ENCODE measurements around the gene MEF2D.

MEF2D gene

DNA sequence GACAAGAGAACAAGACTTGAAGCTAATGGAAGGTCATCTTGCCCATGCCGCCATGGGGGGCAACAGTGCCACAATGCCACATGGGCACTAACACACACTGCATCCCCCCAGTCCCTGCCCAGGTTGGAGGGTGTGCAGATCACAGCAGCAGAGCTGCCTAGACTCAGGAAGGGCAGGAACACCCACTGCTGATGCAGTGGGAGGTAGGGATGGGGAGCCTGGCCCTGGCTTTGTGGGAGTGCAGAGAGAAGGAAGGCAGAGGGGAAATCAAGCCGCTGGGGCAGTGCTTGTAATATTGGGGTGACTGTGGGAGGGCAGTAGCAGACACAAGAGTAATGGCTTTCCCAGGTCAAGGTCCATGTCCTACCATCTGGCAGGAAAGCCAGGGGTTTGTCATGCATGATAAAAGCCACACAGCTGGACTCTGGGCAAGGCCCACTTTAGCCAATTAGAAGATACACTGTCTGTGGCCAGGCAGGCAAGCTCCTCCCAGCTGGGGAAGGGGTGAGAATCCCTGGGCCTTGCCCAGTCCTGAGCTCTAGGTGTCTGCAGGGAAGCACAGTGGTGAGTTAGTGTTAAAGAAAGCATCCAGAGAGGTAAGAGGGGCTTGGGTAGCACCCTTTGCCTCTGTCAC lies 25.4 kb upstream of the MEF2D start:
- TF ChIP-seq, protein P1, sequence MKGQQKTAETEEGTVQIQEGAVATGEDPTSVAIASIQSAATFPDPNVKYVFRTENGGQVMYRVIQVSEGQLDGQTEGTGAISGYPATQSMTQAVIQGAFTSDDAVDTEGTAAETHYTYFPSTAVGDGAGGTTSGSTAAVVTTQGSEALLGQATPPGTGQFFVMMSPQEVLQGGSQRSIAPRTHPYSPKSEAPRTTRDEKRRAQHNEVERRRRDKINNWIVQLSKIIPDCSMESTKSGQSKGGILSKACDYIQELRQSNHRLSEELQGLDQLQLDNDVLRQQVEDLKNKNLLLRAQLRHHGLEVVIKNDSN (IDR thresholded peaks at IDR 0.05) = no peak
- TF ChIP-seq ZBTB7A (IDR thresholded peaks at IDR 0.05; ENCODE audit: low read depth) (no peak), RAD21 (IDR thresholded peaks at IDR 0.05; ENCODE audit: low read depth) (no peak), CREB1 (IDR thresholded peaks at IDR 0.05; ENCODE audit: low read depth) (no peak), CEBPB (IDR thresholded peaks at IDR 0.05) (no peak), EGR1 (IDR thresholded peaks at IDR 0.05) (no peak), TEAD4 (IDR thresholded peaks at IDR 0.05) (no peak), EP300 (IDR thresholded peaks at IDR 0.05; ENCODE audit: borderline replicate concordance) (no peak), TCF12 (IDR thresholded peaks at IDR 0.05; ENCODE audit: low read depth) (no peak), TAF1 (IDR thresholded peaks at IDR 0.05; ENCODE audit: low read depth) (no peak), YY1 (IDR thresholded peaks at IDR 0.05; ENCODE audit: low read depth) (no peak), NFIC (IDR thresholded peaks at IDR 0.05) (no peak), FOXM1 (IDR thresholded peaks at IDR 0.05; ENCODE audit: borderline replicate concordance, low read depth) (no peak)
- TF ChIP-seq, protein P2, sequence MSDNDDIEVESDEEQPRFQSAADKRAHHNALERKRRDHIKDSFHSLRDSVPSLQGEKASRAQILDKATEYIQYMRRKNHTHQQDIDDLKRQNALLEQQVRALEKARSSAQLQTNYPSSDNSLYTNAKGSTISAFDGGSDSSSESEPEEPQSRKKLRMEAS (IDR thresholded peaks at IDR 0.05) = no peak
- TF ChIP-seq, protein P3, sequence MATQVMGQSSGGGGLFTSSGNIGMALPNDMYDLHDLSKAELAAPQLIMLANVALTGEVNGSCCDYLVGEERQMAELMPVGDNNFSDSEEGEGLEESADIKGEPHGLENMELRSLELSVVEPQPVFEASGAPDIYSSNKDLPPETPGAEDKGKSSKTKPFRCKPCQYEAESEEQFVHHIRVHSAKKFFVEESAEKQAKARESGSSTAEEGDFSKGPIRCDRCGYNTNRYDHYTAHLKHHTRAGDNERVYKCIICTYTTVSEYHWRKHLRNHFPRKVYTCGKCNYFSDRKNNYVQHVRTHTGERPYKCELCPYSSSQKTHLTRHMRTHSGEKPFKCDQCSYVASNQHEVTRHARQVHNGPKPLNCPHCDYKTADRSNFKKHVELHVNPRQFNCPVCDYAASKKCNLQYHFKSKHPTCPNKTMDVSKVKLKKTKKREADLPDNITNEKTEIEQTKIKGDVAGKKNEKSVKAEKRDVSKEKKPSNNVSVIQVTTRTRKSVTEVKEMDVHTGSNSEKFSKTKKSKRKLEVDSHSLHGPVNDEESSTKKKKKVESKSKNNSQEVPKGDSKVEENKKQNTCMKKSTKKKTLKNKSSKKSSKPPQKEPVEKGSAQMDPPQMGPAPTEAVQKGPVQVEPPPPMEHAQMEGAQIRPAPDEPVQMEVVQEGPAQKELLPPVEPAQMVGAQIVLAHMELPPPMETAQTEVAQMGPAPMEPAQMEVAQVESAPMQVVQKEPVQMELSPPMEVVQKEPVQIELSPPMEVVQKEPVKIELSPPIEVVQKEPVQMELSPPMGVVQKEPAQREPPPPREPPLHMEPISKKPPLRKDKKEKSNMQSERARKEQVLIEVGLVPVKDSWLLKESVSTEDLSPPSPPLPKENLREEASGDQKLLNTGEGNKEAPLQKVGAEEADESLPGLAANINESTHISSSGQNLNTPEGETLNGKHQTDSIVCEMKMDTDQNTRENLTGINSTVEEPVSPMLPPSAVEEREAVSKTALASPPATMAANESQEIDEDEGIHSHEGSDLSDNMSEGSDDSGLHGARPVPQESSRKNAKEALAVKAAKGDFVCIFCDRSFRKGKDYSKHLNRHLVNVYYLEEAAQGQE (IDR thresholded peaks at IDR 0.05; ENCODE audit: low read depth) = no peak

DNA sequence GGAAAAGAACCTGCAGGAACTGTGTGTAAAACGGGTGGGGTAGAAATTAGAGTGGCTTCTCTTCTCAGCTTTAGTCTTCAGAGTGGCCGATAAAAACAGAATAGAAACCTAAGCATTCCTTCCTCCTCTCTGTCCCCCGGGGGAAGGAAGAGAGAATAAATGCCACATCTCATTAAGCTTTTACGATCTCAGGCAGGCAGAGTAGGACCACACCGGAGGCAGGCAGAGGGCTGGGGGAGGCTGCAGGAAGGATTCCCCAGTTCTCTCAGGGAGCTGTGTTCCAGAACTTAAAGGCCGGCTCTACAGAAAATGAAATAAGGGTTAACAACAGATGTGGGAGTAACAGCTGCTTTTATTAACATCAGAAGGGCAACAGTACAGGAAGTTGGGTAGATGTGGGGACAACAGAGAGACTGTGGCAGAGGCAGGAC lies 24.5 kb upstream of the MEF2D start:
- TF ChIP-seq, protein P2 (IDR thresholded peaks at IDR 0.05) = no peak
- no peak for TF ChIP-seq TEAD4 (IDR thresholded peaks at IDR 0.05)

DNA sequence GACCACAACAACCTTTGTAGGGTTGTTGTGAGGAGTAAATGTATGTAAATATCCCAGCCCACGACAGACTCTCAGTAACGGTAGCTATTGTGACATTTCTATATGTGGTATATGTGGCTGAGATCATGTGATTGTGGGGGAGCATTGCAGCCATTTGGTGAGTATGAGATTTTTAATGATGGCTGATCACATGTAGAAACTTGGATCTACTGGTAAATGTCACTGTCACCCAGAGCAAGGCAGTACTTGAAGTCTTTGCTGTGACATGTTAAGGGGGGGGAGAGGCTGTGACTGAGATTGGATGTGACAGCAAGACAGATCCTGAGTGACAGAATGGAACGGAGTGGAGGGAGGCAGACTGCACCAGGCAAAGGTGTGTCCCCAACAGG lies 23.9 kb upstream of the MEF2D start:
- no peak for TF ChIP-seq RAD21 (IDR thresholded peaks at IDR 0.05; ENCODE audit: low read depth)
- TF ChIP-seq TAF1 (IDR thresholded peaks at IDR 0.05; ENCODE audit: low read depth) = no peak
- no peak for TF ChIP-seq NFIC (IDR thresholded peaks at IDR 0.05)
- TF ChIP-seq TEAD4 (IDR thresholded peaks at IDR 0.05) = no peak
- no peak for TF ChIP-seq CEBPB (IDR thresholded peaks at IDR 0.05)
- no peak for TF ChIP-seq YY1 (IDR thresholded peaks at IDR 0.05; ENCODE audit: low read depth)
- no peak for TF ChIP-seq EGR1 (IDR thresholded peaks at IDR 0.05)
- no peak for TF ChIP-seq TCF12 (IDR thresholded peaks at IDR 0.05; ENCODE audit: low read depth)
- TF ChIP-seq EP300 (IDR thresholded peaks at IDR 0.05; ENCODE audit: borderline replicate concordance) = no peak
- TF ChIP-seq, protein P2 (IDR thresholded peaks at IDR 0.05) = no peak
- TF ChIP-seq FOXM1 (IDR thresholded peaks at IDR 0.05; ENCODE audit: borderline replicate concordance, low read depth) = no peak
- TF ChIP-seq ZBTB7A (IDR thresholded peaks at IDR 0.05; ENCODE audit: low read depth) = no peak

DNA sequence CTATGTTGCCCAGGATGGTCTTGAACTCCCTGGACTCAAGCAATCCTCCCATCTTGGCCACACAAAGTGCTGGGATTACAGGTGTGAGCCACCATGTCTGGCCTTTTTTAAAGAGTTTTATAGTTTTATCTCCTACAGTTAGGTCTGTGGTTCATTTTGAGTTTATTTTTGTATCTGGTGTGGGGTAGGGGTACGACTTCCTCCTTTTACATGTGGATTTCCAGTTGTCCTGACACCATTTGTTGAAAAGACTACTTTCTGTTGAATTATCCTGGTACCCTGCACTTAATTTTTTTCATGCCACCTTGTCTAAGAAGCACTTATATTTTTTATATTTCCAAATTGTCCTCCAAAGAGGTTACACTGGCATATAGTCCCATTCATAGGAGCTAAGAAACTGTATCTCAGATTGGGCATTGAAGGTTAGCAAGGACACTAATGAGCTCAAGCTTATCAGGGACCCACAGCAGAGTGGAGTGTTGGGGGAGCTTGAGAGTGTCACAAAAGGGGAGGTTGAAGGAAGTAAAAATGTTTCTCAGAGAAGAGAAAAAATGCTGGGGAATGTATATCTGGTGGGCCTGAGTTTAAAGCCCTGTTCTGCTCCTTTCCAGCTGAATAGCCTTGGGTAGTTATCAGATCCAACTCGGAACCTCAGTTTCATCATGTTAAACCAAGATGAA lies 23.4 kb upstream of the MEF2D start:
- TF ChIP-seq, protein P3 (IDR thresholded peaks at IDR 0.05; ENCODE audit: low read depth) = no peak
- no peak for TF ChIP-seq YY1 (IDR thresholded peaks at IDR 0.05; ENCODE audit: low read depth)
- no peak for TF ChIP-seq RAD21 (IDR thresholded peaks at IDR 0.05; ENCODE audit: low read depth)
- no peak for TF ChIP-seq CREB1 (IDR thresholded peaks at IDR 0.05; ENCODE audit: low read depth)
- no peak for TF ChIP-seq NFIC (IDR thresholded peaks at IDR 0.05)
- no peak for TF ChIP-seq EP300 (IDR thresholded peaks at IDR 0.05; ENCODE audit: borderline replicate concordance)
- TF ChIP-seq CEBPB (IDR thresholded peaks at IDR 0.05) = no peak
- no peak for TF ChIP-seq TAF1 (IDR thresholded peaks at IDR 0.05; ENCODE audit: low read depth)
- no peak for TF ChIP-seq TEAD4 (IDR thresholded peaks at IDR 0.05)
- no peak for TF ChIP-seq ZBTB7A (IDR thresholded peaks at IDR 0.05; ENCODE audit: low read depth)
- TF ChIP-seq FOXM1 (IDR thresholded peaks at IDR 0.05; ENCODE audit: borderline replicate concordance, low read depth) = no peak
- TF ChIP-seq EGR1 (IDR thresholded peaks at IDR 0.05) = no peak
- TF ChIP-seq, protein P2 (IDR thresholded peaks at IDR 0.05) = no peak
- no peak for TF ChIP-seq TCF12 (IDR thresholded peaks at IDR 0.05; ENCODE audit: low read depth)
- TF ChIP-seq, protein P1 (IDR thresholded peaks at IDR 0.05) = no peak

DNA sequence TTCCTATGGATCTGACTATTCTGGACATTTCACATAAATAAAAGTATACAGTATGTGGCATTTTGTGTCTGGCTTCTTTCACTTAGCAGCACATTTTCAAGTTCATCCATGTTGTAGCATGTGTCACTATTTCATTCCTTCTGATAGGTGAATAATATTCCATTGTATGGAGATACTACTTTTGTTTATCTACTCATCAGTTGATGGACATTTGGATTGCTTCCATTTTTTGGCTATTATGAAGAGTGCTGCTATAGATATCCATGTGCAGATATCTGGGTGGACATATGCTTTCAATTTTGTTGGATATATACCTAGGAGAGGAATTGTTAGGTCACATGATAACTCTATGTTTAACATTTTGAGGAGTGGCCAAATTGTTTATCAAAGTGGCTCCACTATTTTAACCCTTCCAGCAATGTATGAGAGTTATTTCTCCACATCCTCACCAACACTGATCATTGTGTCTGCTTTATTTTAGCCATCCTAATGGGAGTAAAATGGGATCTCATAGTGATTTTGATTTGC lies 21.9 kb upstream of the MEF2D start:
- TF ChIP-seq EP300 (IDR thresholded peaks at IDR 0.05; ENCODE audit: borderline replicate concordance) = no peak
- TF ChIP-seq CEBPB (IDR thresholded peaks at IDR 0.05) = no peak
- no peak for TF ChIP-seq TAF1 (IDR thresholded peaks at IDR 0.05; ENCODE audit: low read depth)
- TF ChIP-seq, protein P3 (IDR thresholded peaks at IDR 0.05; ENCODE audit: low read depth) = no peak
- TF ChIP-seq FOXM1 (IDR thresholded peaks at IDR 0.05; ENCODE audit: borderline replicate concordance, low read depth) = no peak
